GM06990 (cell line): ENCODE measurements around the gene MPDU1.

Experiments
- DNase-seq: peaks from one replicate; pipeline ENCODE4 v3.0.0-alpha.2; 2011; ENCODE audit not compliant: insufficient read length; ENCODE audit errors: extremely low read depth
- H3K27me3 ChIP-seq: replicated peaks from 2 replicates; pipeline ENCODE4 v1.6.0; 2011; ENCODE audit warnings: low read length; ENCODE audit not compliant: control insufficient read depth, insufficient read depth
- H3K36me3 ChIP-seq: 2 replicates; pipeline ENCODE4 v1.5.1; 2011; ENCODE audit warnings: low read length; ENCODE audit not compliant: control insufficient read depth, insufficient read depth
- H3K4me3 ChIP-seq: replicated peaks from 2 replicates; pipeline ENCODE4 v1.5.1; 2011; ENCODE audit warnings: low read depth, mild to moderate bottlenecking, control low read depth, low read length
- TF ChIP-seq, protein P1 (sequence below): IDR thresholded peaks from 2 replicates; pipeline ENCODE4 v1.5.1; 2011; ENCODE audit warnings: low read length, control low read depth, mild to moderate bottlenecking, inconsistent platforms; ENCODE audit not compliant: insufficient read depth, poor library complexity, severe bottlenecking

MPDU1 gene

DNA sequence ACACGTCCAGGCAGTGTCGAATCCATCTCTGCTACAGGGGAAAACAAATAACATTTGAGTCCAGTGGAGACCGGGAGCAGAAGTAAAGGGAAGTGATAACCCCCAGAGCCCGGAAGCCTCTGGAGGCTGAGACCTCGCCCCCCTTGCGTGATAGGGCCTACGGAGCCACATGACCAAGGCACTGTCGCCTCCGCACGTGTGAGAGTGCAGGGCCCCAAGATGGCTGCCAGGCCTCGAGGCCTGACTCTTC is 11.4 kb upstream of the MPDU1 start:
- TF ChIP-seq, protein P1, sequence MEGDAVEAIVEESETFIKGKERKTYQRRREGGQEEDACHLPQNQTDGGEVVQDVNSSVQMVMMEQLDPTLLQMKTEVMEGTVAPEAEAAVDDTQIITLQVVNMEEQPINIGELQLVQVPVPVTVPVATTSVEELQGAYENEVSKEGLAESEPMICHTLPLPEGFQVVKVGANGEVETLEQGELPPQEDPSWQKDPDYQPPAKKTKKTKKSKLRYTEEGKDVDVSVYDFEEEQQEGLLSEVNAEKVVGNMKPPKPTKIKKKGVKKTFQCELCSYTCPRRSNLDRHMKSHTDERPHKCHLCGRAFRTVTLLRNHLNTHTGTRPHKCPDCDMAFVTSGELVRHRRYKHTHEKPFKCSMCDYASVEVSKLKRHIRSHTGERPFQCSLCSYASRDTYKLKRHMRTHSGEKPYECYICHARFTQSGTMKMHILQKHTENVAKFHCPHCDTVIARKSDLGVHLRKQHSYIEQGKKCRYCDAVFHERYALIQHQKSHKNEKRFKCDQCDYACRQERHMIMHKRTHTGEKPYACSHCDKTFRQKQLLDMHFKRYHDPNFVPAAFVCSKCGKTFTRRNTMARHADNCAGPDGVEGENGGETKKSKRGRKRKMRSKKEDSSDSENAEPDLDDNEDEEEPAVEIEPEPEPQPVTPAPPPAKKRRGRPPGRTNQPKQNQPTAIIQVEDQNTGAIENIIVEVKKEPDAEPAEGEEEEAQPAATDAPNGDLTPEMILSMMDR, result no peak
- no peaks in the 10 kb centered on the region for H3K27me3 ChIP-seq
- DNase-seq, result no peak
- H3K4me3 ChIP-seq, result peak overlapping the region; percentile 64
- H3K36me3 ChIP-seq, result peaks cover 30% of the 10 kb centered on the region

DNA sequence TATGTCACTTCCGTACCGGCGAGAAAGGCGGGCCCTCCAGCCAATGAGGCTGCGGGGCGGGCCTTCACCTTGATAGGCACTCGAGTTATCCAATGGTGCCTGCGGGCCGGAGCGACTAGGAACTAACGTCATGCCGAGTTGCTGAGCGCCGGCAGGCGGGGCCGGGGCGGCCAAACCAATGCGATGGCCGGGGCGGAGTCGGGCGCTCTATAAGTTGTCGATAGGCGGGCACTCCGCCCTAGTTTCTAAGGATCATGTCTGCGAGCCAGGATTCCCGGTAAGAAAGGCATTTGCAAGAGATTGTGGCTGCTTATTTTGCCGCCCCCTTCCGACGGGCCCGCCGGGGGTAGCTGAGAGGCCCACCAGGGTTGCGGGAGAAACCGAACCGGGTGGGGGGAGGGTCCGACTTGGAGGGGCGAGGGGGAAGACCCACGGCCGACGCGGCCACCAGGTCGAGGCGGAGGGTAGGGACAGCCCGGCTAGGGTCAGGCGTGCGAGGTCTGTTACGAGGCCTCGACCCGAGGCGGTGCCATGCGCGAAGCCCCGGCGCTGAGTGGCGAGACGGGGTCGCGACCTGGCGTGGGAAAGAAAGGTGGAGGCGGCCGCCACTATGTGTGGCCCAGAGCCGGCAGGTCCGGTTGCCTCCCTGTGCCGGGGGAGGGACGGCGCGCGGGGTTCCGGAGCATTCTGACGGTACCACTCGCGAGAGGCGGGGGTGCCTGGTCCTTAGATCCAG is 10.9 kb upstream of the MPDU1 start:
- peak; percentile 100 for DNase-seq
- Histone ChIP-seq H3K36me3 (peaks cover 34% of the 10 kb centered on the region), H3K4me3 (peak overlapping the region; percentile 95), H3K27me3 (no peaks in the 10 kb centered on the region)
- TF ChIP-seq, protein P1, result no peak

DNA sequence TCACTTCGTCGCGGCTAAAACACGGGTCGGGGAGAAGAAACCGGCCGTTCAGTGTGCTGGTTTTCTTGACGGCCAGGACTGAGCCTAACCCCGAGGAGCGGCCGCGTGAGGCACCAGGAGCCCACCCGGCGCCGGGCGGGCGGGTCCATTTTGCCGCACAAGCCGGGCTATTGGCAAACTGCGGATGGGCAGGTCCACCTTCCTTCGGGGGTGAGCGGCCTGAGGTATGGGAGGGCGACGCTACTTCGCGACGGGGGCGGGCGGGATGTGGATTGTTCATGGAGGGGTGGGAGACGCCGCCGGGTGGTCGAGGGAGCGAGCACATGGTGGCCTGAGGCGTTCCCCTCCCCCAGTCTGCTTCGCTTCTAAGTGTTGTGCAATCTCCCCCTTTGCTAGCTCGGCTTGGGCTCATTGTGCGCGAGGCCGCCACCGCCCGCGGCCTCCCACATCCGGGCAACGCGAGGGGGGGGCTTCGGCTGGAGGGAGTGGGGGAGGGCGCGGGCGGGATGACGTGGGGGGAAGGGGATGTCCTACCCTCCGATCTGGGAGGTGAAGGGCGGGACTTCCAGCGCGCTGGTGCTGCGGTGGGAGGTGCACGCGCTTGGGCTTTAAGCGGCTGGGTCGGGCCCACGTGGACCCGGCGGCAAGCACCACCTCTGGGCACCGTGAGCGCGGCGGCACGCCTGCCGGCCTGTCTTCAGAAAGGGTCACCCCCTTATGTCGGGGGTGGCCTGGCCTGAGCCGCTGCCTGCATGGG is 10.2 kb upstream of the MPDU1 start:
- Histone ChIP-seq H3K36me3 (peaks cover 38% of the 10 kb centered on the region), H3K27me3 (no peaks in the 10 kb centered on the region), H3K4me3 (peak overlapping the region; percentile 95)
- TF ChIP-seq, protein P1, result no peak
- peak; percentile 94 for DNase-seq

DNA sequence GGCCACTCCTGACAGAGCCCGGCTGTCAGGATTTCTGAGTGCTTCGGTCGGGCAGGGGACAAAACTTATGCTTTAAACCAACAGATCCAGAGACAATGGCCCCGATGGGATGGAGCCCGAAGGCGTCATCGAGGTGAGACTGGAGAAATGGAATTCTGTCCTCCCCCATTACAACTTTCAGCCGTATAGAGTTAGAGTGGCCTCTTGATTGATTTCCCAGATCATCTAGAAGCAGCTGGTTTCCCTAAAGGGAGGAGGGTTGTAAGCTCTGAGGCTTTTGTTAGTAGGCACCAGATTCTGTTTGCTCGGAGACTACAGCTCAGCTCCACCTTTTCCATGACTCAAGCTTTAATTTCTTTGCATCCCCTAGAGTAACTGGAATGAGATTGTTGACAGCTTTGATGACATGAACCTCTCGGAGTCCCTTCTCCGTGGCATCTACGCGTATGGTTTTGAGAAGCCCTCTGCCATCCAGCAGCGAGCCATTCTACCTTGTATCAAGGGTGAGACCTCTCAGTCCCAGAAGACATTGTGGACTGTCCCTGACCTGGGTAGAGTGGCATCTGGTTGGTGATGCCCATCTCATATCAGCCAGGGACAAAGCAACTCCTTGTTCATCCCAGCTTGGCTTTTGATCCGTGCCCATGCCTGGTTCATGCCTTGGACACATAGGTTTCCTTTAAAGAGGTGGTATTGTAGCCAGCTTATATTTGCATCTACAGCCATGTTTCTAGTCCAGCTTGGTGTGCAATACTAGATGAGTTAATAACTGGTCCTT is 9.3 kb upstream of the MPDU1 start:
- TF ChIP-seq, protein P1, result no peak
- no peaks in the 10 kb centered on the region for H3K27me3 ChIP-seq
- no peak for DNase-seq
- H3K36me3 ChIP-seq, result peaks cover 39% of the 10 kb centered on the region
- H3K4me3 ChIP-seq, result peak overlapping the region; percentile 95

DNA sequence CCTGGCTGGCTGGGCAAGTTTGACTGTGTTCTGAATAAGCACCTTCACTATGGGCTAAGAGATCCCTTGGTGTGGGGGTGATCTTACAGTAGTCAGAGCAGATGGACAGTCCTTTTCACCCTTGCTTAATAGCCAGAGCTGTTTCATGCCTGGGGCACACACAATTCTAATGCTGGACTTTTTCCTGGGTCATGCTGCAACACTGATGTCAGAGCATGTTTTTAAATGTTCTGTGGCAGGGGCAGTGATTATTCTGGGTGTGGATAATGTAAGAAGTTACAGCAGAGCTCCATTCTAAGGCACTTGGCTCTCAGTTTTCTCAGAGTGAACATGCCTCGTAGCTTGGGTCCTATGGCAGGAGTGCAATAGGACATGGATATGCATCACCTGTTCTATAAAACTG is 8.2 kb upstream of the MPDU1 start:
- TF ChIP-seq, protein P1, result no peak
- H3K36me3 ChIP-seq, result peaks cover 39% of the 10 kb centered on the region
- no peak for DNase-seq
- peak overlapping the region; percentile 27 for H3K4me3 ChIP-seq
- no peaks in the 10 kb centered on the region for H3K27me3 ChIP-seq
